Keratinocyte (primary cell): ENCODE data around the gene N4BP2. TPM values are rescaled to one million over a fixed set of nuclear protein-coding genes. Genes with fewer than 3 reads are reported as not detected.

Experiments
- DNase-seq: peaks from one replicate; pipeline ENCODE4 v3.0.0-alpha.2; 2011; ENCODE audit warnings: low read depth, missing footprints, low spot score
- FAIRE-seq: peaks from 2 replicates; lab custom pipeline; 2011; peaks lifted over from hg19 to GRCh38; lab: Jason Lieb, UNC
- H2AFZ ChIP-seq: 2 replicates; pipeline ENCODE4 v1.6.0; 2012; ENCODE audit warnings: low read length, control low read depth, inconsistent platforms; ENCODE audit not compliant: control insufficient read depth
- H3K27ac ChIP-seq: 2 replicates; pipeline ENCODE4 v1.5.1; 2011; ENCODE audit warnings: low read length; ENCODE audit not compliant: control insufficient read depth, insufficient read depth
- H3K27me3 ChIP-seq: 3 replicates; pipeline ENCODE4 v1.6.0; 2011; ENCODE audit warnings: low read length; ENCODE audit not compliant: control insufficient read depth, insufficient read depth; ENCODE audit errors: extremely low read depth
- H3K36me3 ChIP-seq, 2 experiments: 2 replicates in 1 of 2; 3 replicates in 1 of 2; pipeline ENCODE4 v1.5.1; 2011; ENCODE audit warnings: low read length in 2 of 2, mild to moderate bottlenecking in 1 of 2; ENCODE audit not compliant: control insufficient read depth in 2 of 2, insufficient read depth in 2 of 2; ENCODE audit errors: extremely low read depth in 1 of 2
- H3K4me1 ChIP-seq: 3 replicates; pipeline ENCODE4 v1.5.1; 2011; ENCODE audit warnings: low read length; ENCODE audit not compliant: control insufficient read depth, insufficient read depth; ENCODE audit errors: extremely low read depth
- H3K4me2 ChIP-seq: 3 replicates; pipeline ENCODE4 v1.6.0; 2011; ENCODE audit warnings: low read depth, low read length; ENCODE audit not compliant: control insufficient read depth, insufficient read depth; ENCODE audit errors: extremely low read depth
- H3K4me3 ChIP-seq, 3 experiments: fragments of 200-600 bp in 1 of 3; sonication (generic) in 1 of 3; 2 replicates in 2 of 3; 3 replicates in 1 of 3; pipeline ENCODE4 v1.5.1; 2011 to 2016; ENCODE audit warnings: low read length in 3 of 3, mild to moderate bottlenecking in 3 of 3, control low read depth in 2 of 3, inconsistent platforms in 1 of 3, low read depth in 1 of 3, mixed read lengths in 1 of 3, mixed run types in 1 of 3, moderate library complexity in 1 of 3; ENCODE audit not compliant: control insufficient read depth in 2 of 3, insufficient read depth in 2 of 3; ENCODE audit errors: extremely low read depth in 1 of 3
- H3K79me2 ChIP-seq: 2 replicates; pipeline ENCODE4 v1.6.0; 2012; ENCODE audit warnings: low read length; ENCODE audit not compliant: control insufficient read depth, insufficient read depth
- H3K9ac ChIP-seq: 3 replicates; pipeline ENCODE4 v1.6.0; 2011; ENCODE audit warnings: low read length; ENCODE audit not compliant: control insufficient read depth, insufficient read depth; ENCODE audit errors: extremely low read depth
- H3K9me1 ChIP-seq: 3 replicates; pipeline ENCODE4 v1.6.0; 2011; ENCODE audit warnings: low read length; ENCODE audit not compliant: control insufficient read depth, insufficient read depth; ENCODE audit errors: extremely low read depth
- H3K9me3 ChIP-seq: 2 replicates; pipeline ENCODE4 v1.5.1; 2012; ENCODE audit warnings: low read depth, low read length; ENCODE audit not compliant: control insufficient read depth
- H4K20me1 ChIP-seq: 3 replicates; pipeline ENCODE4 v1.6.0; 2011; ENCODE audit warnings: low read length; ENCODE audit not compliant: control insufficient read depth, insufficient read depth; ENCODE audit errors: extremely low read depth
- CTCF ChIP-seq, 3 experiments: IDR thresholded peaks in 1 of 3; conservative IDR thresholded peaks in 1 of 3; optimal IDR thresholded peaks in 1 of 3; 2 replicates in 2 of 3; 3 replicates in 1 of 3; pipeline versions ENCODE3 to v1.5.1; 2011; ENCODE audit warnings: low read length in 3 of 3, mild to moderate bottlenecking in 3 of 3, moderate library complexity in 2 of 3, control low read depth in 1 of 3, inconsistent platforms in 1 of 3; ENCODE audit not compliant: insufficient read depth in 2 of 3; ENCODE audit errors: extremely low read depth in 1 of 3
- EZH2 ChIP-seq: IDR thresholded peaks from one replicate; pipeline ENCODE4 v1.6.1; 2012; ENCODE audit warnings: inconsistent platforms, mild to moderate bottlenecking, low read length, moderate library complexity
- dilution Hi-C: fragments of 300-500 bp; cut with MboI; formaldehyde crosslinking; loops from one replicate; pipeline ENCODE4 v1.7.0; 2020; ENCODE audit warnings: low sequenced_read_pairs; ENCODE audit not compliant: extremely low pct_ligation_motif_present
- polyA plus RNA-seq, 5 experiments: library from polyadenylated mRNA; depleted of rRNA in 3 of 5; stranded (reverse) in 3 of 5; stranded (forward) in 1 of 5; unstranded in 1 of 5; fragments of >200 nt; gene quantifications; 1 replicate in 1 of 5; 2 replicates in 3 of 5; 3 replicates in 1 of 5; pipeline versions ENCODE4 v1.2.1 to v1.2.3, GENCODE V29; 2011 to 2012; ENCODE audit warnings: missing spikeins in 2 of 5, low read depth in 1 of 5, low replicate concordance in 1 of 5

N4BP2 gene
- polyA plus RNA-seq, 1 donor (not counting 4 experiments of a cell fraction or from before 2014, with no cell fraction given): 2.7 TPM

GRCh38 chr4:40149960-40150385, 93.3 kb downstream of the N4BP2 start:
- dilution Hi-C loops: no loop called here
- DNase-seq (peak; percentile 38), FAIRE-seq (peak; percentile 90)
- Histone ChIP-seq H3K27ac (no peak overlapping the region), H3K4me3 (no peak overlapping the region), H3K36me3 (peaks cover 0 to 2% of the 10 kb centered on the region in 2 experiments), H2AFZ (no peak overlapping the region), H3K4me1 (no peaks in the 10 kb centered on the region), H3K9me1 (no peaks in the 10 kb centered on the region), H3K9ac (no peak overlapping the region), H3K4me2 (no peak overlapping the region), H3K79me2 (no peaks in the 10 kb centered on the region), H4K20me1 (no peaks in the 10 kb centered on the region), H3K27me3 (no peaks in the 10 kb centered on the region), H3K9me3 (peaks cover 3% of the 10 kb centered on the region)
- TF ChIP-seq CTCF (optimal IDR thresholded peaks at IDR 0.05 in 1 of 3, IDR thresholded peaks at IDR 0.05 in 1 of 3, conservative IDR thresholded peaks at IDR 0.05 in 1 of 3; ENCODE audit: extremely low read depth in 1 of 3, insufficient read depth in 2 of 3, low read length in 3 of 3): peak; percentile 66 to 82 (median 70)
- no peak for TF ChIP-seq EZH2

- DNase-seq (no peak), FAIRE-seq (peak; percentile 5)
- H3K4me3 ChIP-seq: no peak overlapping the region
- H3K9ac ChIP-seq: no peak overlapping the region
- peaks cover 0 to 2% of the 10 kb centered on the region in 2 experiments for H3K36me3 ChIP-seq
- no peaks in the 10 kb centered on the region for H3K9me1 ChIP-seq
- H4K20me1 ChIP-seq: no peaks in the 10 kb centered on the region
- no peaks in the 10 kb centered on the region for H3K79me2 ChIP-seq
- no peaks in the 10 kb centered on the region for H3K27me3 ChIP-seq
- dilution Hi-C loops: no loop called here
- H3K9me3 ChIP-seq: peaks cover 3% of the 10 kb centered on the region
- H2AFZ ChIP-seq: no peak overlapping the region
- H3K4me2 ChIP-seq: no peak overlapping the region
- no peak overlapping the region for H3K27ac ChIP-seq
- TF ChIP-seq EZH2 (no peak), CTCF (optimal IDR thresholded peaks at IDR 0.05 in 1 of 3, IDR thresholded peaks at IDR 0.05 in 1 of 3, conservative IDR thresholded peaks at IDR 0.05 in 1 of 3; ENCODE audit: extremely low read depth in 1 of 3, insufficient read depth in 2 of 3, low read length in 3 of 3) (no peak)
- H3K4me1 ChIP-seq: no peaks in the 10 kb centered on the region
These were observed 94.3 kb downstream of the N4BP2 start for GRCh38 chr4:40150932-40151331.
